HG02588 (cell line): ENCODE measurements around the gene PIGA.
"Not testable (repeated sequence)": the region's sequence is repeated elsewhere in the genome, so short reads cannot be mapped to it uniquely, and the experiment has no call there.

Source experiments
- ATAC-seq: cut with Tn5 transposase; IDR thresholded peaks from one replicate; pipeline ENCODE4 v1.9.1; 2021; ENCODE audit warnings: mild to moderate bottlenecking, moderate library complexity; ENCODE audit not compliant: unreplicated experiment

PIGA gene

GRCh38 chrX:15321447-15321846 lies 13.9 kb downstream of the PIGA start:
- no peak for ATAC-seq

- no peak for ATAC-seq
Observed at GRCh38 chrX:15320297-15320696, 15.0 kb downstream of the PIGA start.

GRCh38 chrX:15319075-15319474 lies 16.2 kb downstream of the PIGA start:
- ATAC-seq: no peak

GRCh38 chrX:15315509-15315908 lies 19.8 kb downstream of the PIGA start, which contains the start of gene ASB11:
TSS of gene ASB11 (minus strand) at chrX:15315640. CDS start at chrX:15315605, 35 bp downstream.
- ATAC-seq: no peak

GRCh38 chrX:15314472-15314871 lies 20.9 kb downstream of the PIGA start:
- no peak for ATAC-seq

- no peak for ATAC-seq
Observed at GRCh38 chrX:15311119-15311518, 24.2 kb downstream of the PIGA start.

GRCh38 chrX:15310117-15310516 lies 25.2 kb downstream of the PIGA start:
- ATAC-seq: no peak

GRCh38 chrX:15305899-15306298 lies 29.4 kb downstream of the PIGA start:
- ATAC-seq: not testable (repeated sequence)

- no peak for ATAC-seq
Observed at GRCh38 chrX:15301924-15302323, 33.4 kb downstream of the PIGA start.

GRCh38 chrX:15299941-15300851 lies 35.1 kb downstream of the PIGA start:
- ATAC-seq: no peak

- no peak for ATAC-seq
Observed at GRCh38 chrX:15298780-15299179, 36.5 kb downstream of the PIGA start.

GRCh38 chrX:15298201-15298600 lies 37.1 kb downstream of the PIGA start:
- ATAC-seq: no peak

GRCh38 chrX:15293451-15293850 lies 41.9 kb downstream of the PIGA start:
- ATAC-seq: no peak

GRCh38 chrX:15292861-15293260 lies 42.5 kb downstream of the PIGA start:
- ATAC-seq: no peak

- ATAC-seq: no peak
Observed at GRCh38 chrX:15277604-15278003, 57.7 kb downstream of the PIGA start.

- ATAC-seq: no peak
Observed at GRCh38 chrX:15274946-15275345, 60.4 kb downstream of the PIGA start.

- ATAC-seq: not testable (repeated sequence)
Observed at GRCh38 chrX:15273275-15273674, 62.0 kb downstream of the PIGA start.

GRCh38 chrX:15271757-15272156 lies 63.6 kb downstream of the PIGA start:
- ATAC-seq: no peak

GRCh38 chrX:15269618-15270521 lies 65.5 kb downstream of the PIGA start, which contains the start of gene ASB9:
TSS of gene ASB9 (minus strand) at chrX:15270083. CDS start at chrX:15269874, 209 bp downstream.
- no peak for ATAC-seq
